Fibroblast of the conjunctiva (primary cell): ENCODE data around the gene TPCN1.

Experiments
- DNase-seq: peaks from one replicate; pipeline ENCODE4 v3.0.0-alpha.2; 2010; ENCODE audit warnings: low read depth

TPCN1 gene

DNA sequence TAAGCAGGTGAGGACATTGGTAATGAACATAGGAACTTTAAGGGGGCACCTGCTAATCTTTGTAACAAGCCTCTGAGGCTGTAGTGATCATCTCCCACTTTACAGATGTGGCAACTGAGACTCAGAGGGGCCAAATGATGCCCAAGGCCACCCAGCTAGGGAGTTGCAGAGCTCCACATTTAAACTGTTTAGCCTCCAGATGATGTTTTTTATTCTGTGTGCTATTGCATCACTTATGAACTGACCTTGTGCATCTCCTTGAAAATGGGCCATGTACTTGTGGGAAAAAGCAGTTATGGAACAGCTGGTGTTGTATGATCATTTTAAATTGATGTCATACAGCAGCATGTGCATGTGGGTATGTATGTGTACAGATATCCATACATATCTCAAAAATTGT lies 41.4 kb downstream of the TPCN1 start:
- peak; percentile 23 for DNase-seq

DNA sequence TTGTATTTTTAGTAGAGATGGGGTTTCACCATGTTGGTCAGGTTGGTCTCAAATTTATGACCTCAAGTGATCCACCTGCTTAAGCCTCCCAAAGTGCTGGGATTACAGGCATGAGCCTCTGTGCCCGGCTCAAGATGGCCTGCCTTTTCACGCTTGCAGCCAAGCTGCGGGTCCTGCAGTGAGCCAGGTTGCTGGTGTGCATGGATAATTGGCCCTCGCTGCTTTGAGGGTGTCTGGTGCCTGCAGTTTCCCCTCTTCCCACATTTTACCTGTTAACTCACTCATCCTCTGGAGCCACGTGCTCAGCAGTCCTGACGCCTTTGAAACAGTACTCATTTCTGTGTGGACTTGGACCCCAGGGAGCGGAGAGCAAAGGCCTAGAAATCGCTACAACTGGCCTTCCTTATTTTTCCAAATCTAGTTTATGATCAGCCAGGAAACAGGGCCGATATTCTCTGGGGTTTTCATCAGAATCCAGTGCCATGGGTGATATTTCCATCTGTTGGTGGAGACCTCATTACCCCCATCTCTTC lies 42.2 kb downstream of the TPCN1 start:
- DNase-seq: no peak

DNA sequence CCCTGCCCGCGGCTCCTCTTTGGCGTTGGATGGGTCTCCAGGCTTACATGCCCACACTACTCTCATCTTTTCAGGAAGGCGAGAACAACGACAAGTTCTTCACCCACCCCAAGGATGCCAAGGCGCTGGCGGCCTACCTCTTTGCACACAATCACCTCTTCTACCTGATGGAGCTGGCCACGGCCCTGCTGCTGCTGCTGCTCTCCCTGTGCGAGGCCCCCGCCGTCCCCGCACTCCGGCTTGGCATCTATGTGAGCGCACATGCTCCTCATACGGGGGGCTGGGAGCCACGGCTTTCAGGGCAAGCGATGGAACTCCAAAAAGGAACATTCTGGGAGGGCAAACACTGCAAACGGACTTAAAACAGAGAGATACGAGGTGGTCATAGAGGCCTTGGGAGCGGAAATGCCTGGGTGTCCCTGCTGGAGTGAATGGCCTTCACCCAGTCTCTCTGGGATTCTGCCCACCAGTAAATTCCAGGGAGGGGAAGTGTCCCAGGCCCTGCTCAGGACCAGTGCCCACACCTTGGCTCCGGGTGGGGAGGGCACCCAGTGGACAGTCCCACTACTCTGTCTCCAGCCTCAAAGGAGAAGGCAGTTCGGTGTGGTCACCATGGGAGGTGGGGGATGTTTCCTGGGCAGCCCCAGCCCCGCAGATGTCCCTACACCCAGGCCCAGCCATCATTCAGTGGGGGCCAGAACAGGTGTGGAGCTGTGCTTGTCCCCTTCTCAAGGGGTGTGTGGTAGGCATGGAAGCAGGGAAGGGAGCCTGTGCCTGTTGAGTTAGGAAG lies 45.0 kb downstream of the TPCN1 start:
- no peak for DNase-seq

DNA sequence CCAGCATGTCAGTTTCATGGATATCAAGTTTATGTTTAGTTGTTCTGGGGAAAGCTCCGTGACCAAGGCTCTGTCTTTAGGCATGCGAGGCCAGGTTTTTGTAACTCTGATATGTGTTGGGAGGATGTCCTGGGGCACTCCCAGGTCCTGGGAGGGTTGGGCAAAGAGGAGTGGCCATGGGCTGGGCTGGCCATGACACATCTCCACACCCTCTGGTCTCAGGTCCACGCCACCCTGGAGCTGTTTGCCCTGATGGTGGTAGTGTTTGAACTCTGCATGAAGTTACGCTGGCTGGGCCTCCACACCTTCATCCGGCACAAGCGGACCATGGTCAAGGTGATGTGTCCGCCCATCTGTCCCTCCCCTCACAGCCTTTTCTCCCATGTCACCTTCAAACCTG lies 46.4 kb downstream of the TPCN1 start:
- no peak for DNase-seq

DNA sequence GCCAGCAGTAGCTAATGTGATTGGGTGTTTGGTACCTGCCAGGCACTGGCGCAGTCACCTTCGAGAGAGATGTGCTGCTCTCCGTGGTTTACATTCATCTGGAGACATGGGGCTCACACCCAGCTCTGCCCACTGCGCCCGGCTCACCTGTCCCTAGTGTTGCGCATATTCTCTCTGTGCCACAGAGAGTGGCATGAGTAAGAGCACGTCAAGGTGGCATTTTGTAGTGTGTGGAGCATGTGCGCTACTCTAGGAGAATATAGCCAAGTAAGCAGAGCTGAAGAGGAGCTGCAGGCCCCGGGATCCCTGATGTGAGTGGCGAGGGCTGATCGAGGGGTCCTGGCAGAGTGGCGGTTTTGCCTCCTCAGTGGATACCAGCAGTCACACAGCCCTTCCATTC lies 46.9 kb downstream of the TPCN1 start:
- no peak for DNase-seq

DNA sequence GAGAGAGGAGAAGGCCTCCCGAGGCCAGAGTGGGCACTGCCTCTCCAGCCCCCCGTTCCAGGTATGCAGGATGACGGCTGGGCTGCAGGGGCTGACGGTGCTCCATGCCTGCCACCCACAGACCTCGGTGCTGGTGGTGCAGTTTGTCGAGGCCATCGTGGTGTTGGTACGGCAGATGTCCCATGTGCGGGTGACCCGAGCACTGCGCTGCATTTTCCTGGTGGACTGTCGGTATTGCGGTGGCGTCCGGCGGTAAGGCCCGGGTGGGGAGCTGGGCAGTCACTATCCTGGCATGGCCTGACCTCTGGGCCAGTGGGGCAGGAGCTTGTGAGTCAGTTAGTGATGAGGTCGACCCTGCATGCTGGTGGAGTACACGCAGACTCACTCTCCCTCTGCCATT lies 47.4 kb downstream of the TPCN1 start:
- DNase-seq: no peak

DNA sequence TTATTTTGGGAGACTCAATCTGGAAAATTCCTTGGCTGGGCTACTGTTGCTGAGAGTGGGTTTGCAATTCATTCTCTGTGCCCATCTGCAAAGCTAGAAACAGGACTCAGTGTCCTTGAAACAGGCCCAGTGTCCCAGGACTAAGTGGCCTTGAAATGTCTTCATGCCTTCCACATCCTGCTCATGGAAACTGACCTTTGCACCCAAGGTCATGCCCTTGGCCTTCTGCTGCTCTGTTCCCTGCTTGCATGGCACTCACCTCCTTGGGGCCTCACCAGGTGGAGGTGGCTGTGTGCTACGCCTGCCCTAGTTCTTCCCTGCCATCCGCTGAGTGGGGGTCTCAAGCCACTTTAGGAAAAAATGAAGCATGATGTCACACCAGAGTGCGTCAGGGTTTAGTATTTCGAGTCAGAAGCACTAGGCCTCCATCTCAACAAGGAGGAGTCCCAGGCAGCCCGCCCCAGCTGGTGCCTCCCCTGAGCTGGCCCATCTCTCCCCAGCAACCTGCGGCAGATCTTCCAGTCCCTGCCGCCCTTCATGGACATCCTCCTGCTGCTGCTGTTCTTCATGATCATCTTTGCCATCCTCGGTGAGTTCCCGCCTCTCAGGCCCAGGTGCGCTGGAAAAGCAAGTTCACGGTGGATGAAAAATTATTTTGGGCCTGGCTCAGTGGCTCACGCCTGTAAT lies 48.1 kb downstream of the TPCN1 start:
- no peak for DNase-seq

DNA sequence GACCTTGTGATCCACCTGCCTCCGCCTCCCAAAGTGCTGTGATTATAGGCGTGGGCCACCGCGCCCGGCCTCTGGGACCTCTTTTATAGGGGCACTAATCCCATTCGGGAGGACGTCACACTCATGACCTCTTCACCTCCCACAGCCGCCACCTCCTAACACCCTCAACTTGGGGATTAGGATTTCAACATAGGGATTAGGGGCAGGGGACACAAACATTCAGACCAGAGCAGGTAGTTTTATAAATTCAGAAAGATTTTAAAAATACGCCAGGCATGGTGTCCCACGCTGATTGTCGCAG lies 49.4 kb downstream of the TPCN1 start:
- no peak for DNase-seq

DNA sequence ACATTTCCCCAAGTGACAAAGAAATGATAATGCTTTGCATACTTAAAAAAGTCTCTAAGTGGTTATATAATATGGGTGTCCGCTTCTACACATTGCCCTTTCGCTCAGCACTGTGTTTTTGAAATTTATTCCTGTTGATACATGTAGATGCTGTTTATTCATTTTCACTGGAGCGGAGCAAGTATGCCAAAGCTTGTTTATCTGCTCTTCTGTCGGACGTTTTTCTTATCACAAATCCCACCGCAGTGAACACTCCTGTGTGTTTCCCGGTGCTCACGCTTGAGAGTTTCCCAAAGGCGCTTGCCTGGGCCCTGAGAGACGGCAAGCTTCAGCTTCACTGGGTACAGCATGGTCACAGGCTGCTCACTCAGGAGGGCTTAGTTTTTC lies 50.2 kb downstream of the TPCN1 start:
- no peak for DNase-seq

DNA sequence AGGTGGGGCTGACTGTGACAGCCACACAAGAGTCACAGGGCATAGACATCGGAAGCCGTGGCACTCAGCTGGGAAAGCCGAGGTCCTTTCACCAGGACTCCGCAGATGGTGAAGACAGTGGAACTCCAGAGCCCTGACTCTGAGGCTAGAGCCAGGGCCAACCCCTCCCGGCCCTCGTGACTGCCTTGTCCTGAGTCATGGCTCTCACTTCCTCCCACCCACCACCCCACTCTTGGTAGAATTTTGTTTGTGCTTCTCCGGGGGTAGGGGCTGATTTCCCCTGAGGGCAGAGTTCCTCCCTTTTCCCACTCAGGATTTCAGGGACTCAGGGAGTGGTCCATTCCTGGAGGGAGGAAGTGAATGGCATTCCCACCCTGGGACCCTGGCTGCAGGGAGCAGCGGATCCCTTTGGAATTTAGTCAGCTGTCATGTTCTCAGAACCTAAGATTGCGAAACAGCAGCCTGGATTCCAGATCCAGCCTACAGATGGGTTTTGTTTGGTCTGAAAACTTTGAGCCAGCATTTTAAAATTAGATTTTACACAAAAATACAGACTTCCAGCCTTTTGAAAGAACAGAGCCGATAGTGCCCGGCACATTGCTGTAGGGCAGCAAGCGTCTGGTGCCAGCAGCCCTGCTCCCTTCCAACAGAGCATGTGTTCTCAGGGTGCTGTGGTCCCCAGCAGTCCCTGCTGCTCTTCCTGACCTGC lies 50.7 kb downstream of the TPCN1 start:
- peak; percentile 61 for DNase-seq

DNA sequence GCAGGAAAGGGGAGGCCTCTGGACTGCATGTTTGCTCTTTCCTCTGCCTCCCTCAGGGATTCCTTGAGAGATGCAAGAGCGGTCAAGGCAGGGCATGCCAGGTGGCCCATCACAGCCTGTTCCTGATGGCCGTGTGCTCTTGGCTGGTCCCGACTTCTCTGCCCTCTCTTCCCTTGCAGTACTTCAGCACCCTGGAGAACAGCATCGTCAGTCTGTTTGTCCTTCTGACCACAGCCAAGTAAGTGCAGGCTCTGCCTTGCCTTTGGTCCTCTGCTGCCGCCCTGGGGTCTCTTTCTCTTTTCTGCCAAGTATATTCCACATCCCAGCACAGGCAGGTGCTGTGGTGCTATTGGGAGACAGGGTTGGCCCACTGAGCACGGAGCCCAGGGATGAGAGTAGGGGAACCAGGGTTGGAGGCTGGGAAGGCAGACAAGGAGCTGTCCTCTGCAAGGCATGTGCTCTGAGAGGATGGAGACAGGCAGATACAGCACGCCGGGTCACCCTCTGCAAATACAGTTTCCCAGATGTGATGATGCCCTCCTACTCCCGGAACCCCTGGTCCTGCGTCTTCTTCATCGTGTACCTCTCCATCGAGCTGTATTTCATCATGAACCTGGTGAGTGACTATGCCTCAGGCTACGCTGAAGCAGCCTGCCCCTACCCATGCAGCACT lies 51.9 kb downstream of the TPCN1 start:
- no peak for DNase-seq

DNA sequence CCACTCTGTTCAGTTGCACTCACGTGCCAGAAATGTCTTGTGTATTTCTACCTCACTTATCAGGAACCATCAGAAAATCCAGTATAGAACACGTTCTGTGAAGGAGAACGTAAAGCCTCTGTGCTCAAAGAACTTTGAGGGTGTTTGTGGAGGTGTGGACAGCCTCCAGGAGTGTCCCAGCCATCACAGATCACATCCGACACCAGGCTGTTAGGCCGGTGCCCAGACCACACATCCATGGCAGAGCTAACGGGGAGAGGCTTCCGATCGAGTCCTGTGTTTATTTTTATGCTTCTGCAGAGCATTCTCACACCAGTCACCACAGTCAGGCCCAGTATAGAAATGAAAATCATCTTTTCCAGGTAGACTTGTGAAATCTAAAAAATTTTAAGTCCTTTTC lies 53.6 kb downstream of the TPCN1 start:
- DNase-seq: no peak

DNA sequence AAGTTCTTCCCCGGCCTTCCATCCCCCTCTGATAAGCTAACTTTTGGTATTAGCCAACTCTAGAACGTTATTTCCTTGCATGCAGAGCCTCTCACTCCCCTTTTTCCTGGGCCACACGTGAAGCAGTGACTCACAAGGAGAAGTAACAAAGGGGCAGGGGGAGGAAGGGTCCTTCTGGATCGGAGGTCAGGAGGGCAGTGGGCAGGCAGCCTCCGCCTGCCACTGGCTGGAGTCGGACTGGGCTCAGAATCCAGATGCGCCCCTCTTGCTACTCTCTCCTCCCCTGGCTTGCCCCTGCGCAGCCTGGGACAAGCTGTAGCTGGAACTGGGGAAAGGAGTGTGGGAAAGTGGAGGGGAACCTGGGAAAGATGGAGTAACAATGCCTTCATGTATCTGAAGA lies 55.0 kb downstream of the TPCN1 start:
- no peak for DNase-seq

DNA sequence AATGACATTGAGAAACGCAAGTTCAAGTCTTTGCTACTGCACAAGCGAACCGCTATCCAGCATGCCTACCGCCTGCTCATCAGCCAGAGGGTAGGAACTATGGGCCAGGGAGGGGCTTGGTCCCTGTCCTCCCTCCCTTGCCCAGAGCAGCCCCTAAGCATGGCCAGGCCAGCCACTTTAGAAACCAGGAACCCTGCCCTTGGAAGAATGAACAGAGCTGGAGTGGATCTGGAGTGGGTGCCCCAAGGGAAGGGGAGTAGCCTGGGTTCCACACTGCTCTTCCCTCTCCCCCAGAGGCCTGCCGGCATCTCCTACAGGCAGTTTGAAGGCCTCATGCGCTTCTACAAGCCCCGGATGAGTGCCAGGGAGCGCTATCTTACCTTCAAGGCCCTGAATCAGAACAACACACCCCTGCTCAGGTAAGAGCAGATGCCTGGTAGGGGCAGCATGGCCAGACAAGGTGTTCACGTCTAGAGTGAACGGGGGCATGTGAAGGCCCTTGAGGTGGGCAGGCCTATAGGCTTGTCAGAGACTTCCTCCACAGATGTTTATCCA lies 55.8 kb downstream of the TPCN1 start:
- DNase-seq: no peak

DNA sequence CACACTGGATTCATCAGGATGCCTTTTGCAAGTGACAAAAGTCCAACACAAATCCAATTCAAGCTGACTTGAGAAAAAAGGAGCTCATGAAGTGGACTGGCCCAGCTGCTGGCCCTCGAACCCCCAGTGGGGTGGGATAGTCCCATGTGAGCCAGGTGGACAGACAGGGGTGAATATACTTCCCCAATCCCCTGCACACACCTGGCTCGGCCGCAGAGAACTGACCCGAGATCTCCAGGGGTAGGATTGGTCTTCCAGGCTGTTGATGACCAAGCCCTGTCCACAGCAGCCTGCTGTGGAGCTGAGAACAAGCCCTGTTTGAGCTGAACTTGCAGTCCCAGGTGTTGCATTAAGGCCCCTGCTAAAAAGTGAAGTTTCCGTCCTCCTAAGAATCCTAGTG lies 56.2 kb downstream of the TPCN1 start:
- DNase-seq: no peak

DNA sequence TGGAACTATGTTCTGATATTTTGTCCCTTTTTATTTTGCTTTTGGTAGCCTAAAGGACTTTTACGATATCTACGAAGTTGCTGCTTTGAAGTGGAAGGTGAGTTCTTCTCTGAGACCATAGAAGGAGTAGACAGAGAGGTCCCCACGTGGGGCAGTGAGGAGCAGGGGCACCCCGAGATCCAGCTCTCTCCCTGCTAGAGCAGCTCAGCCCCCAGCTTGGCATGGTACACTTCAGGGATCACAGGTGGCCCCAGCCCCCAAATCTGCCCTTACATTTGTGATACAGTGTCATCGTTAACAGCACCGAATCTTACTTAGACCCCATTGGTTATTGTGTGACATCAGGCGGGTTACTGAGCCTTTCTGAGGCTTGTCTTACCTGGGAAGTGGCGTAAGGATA lies 56.9 kb downstream of the TPCN1 start:
- no peak for DNase-seq

DNA sequence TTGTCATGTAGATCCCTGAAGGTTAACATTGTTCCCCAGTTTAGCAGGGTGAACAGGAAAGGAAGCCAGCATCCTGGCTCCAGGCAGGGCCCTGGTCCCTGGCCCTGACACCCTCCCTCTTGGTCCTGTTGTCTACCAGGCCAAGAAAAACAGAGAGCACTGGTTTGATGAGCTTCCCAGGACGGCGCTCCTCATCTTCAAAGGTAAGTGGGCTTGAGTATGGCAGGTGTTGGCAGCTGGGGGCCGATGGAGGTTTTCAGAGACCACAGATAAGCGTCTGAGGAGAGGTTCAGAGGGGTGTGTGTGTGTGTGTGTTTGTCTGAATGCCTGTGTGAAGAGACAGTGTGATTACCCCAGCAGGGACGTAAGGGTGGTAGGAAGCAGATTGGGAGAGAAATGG lies 57.4 kb downstream of the TPCN1 start:
- no peak for DNase-seq

DNA sequence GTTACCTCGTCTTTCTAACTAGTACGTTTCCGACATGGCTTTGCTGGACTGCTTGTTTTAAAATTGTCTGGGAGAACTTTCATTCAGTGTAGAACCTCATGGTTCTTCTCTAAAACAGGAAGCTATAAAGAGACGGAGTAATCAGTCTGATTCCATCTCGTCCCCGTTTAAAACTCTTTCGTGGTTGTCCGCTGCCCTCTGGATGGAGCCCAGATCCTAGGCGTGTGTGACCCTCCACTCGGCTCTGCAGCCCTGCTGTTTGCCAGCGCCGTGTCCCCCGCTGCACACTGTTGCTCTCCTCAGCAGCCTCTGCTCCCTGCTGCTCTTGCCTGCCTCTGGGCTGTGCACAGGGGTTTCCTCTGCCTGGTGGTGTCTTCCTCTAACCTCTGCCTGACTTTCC lies 63.5 kb downstream of the TPCN1 start:
- no peak for DNase-seq

DNA sequence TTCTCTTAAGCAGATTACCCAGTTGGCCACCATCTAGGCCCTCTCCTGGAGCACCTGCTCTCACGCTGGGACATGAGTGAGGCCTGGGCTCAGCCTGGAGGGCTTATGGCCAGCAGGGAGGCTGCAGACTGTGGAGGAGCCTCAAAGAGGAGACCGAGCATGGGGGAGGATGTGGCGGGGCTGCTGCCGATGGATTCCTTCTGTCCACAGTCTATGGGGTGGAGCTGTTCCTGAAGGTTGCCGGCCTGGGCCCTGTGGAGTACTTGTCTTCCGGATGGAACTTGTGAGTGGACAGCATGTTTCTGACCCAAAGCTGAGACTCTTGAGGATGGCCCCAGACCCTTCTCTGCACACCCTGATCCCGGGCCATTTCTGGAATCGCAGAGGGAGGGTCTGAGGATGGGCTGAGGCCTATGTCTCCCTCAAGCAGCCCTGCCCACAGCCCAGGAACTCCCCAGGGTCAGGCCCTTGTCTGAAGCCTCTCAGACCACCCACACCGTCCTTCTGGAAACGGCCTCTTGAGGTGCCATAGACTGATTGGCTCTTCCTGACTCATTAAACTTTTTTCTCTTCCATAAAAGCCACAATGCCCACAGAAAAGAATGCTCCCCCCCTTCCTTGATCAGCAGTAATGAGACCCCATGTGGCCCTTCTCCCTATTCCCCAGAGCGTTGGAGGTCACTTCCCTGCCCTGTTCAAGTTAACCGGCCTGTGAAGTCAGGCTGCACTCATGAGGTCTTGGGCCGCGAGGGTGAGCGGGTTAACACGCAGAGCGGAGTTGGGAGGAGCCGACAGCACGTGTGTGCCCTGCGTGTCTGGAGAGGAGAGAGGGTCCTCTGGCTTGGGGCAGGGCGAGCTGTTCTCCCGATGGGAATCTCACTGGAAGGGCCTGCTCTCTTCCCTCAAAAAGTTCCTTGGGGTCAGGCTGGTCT lies 64.7 kb downstream of the TPCN1 start:
- no peak for DNase-seq

DNA sequence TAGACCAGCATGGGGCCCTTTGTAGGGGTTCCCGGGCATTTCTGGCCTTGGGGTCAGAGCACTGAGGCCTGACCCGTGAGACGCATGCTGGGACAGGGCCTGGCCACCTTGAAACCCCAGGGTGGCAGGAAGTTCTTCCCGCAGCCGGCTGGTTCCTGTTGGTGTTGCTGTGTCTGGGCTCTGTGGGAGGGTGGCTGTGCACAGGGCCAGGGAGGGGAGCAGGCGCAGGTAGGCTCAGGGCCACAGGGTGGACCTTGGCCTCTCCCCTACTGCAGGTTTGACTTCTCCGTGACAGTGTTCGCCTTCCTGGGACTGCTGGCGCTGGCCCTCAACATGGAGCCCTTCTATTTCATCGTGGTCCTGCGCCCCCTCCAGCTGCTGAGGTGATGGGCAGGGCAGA lies 65.4 kb downstream of the TPCN1 start:
- DNase-seq: no peak
